Measurements from ENCODE around the gene CPNE7.

CPNE7 gene

GRCh38 chr16:89599902-89600301, 24.3 kb downstream of the CPNE7 start:
- H3K79me2 ChIP-seq (ENCODE audit: low read length) = no peaks in the 10 kb centered on the region
- no peaks in the 10 kb centered on the region for H3K9me3 ChIP-seq (ENCODE audit: insufficient read depth, low read length)
- H3K4me2 ChIP-seq (ENCODE audit: low read length) = no peak overlapping the region
- no peaks in the 10 kb centered on the region for H3K36me3 ChIP-seq (replicated peaks; ENCODE audit: low read depth, low read length)
- H4K20me1 ChIP-seq (ENCODE audit: insufficient read depth, low read length) = no peaks in the 10 kb centered on the region
- H3K27me3 ChIP-seq (ENCODE audit: low read depth, low read length) = no peaks in the 10 kb centered on the region
- no peak overlapping the region; the same call in 1 of the 2 replicates for H2AFZ ChIP-seq (ENCODE audit: low read depth, low read length)
- TF ChIP-seq EZH2phosphoT487 (IDR thresholded peaks at IDR 0.05; ENCODE audit: low read depth) (no peak), CTCF (IDR thresholded peaks at IDR 0.05; ENCODE audit: low read depth, low read length) (no peak)
- H3K4me3 ChIP-seq (ENCODE audit: low read length) = no peak overlapping the region
- no peak overlapping the region for H3K27ac ChIP-seq (ENCODE audit: low read length)
- no peak overlapping the region for H3K9ac ChIP-seq (ENCODE audit: low read length)
- peaks cover 3% of the 10 kb centered on the region; the same call in 1 of the 2 replicates for H3K4me1 ChIP-seq (ENCODE audit: low read length)

- Histone ChIP-seq H2AFZ (ENCODE audit: low read depth, low read length) (no peak overlapping the region; the same call in 1 of the 2 replicates), H3K9me3 (ENCODE audit: insufficient read depth, low read length) (no peaks in the 10 kb centered on the region), H3K4me1 (ENCODE audit: low read length) (peaks cover 3% of the 10 kb centered on the region; the same call in 1 of the 2 replicates), H3K27ac (ENCODE audit: low read length) (no peak overlapping the region), H3K9ac (ENCODE audit: low read length) (no peak overlapping the region), H3K4me2 (ENCODE audit: low read length) (no peak overlapping the region), H3K79me2 (ENCODE audit: low read length) (no peaks in the 10 kb centered on the region), H3K27me3 (ENCODE audit: low read depth, low read length) (no peaks in the 10 kb centered on the region), H3K36me3 (replicated peaks; ENCODE audit: low read depth, low read length) (no peaks in the 10 kb centered on the region), H4K20me1 (ENCODE audit: insufficient read depth, low read length) (no peaks in the 10 kb centered on the region), H3K4me3 (ENCODE audit: low read length) (no peak overlapping the region)
- no peak for TF ChIP-seq EZH2phosphoT487 (IDR thresholded peaks at IDR 0.05; ENCODE audit: low read depth)
- TF ChIP-seq CTCF (IDR thresholded peaks at IDR 0.05; ENCODE audit: low read depth, low read length) = no peak
Measured at GRCh38 chr16:89600427-89600826, 24.9 kb downstream of the CPNE7 start.

GRCh38 chr16:89600956-89601355, 25.4 kb downstream of the CPNE7 start:
- Histone ChIP-seq H3K27me3 (ENCODE audit: low read depth, low read length) (no peaks in the 10 kb centered on the region), H3K4me1 (ENCODE audit: low read length) (peaks cover 3% of the 10 kb centered on the region; the same call in 1 of the 2 replicates), H3K9me3 (ENCODE audit: insufficient read depth, low read length) (no peaks in the 10 kb centered on the region), H3K9ac (ENCODE audit: low read length) (no peak overlapping the region), H3K36me3 (replicated peaks; ENCODE audit: low read depth, low read length) (no peaks in the 10 kb centered on the region), H2AFZ (ENCODE audit: low read depth, low read length) (no peak overlapping the region), H4K20me1 (ENCODE audit: insufficient read depth, low read length) (no peaks in the 10 kb centered on the region), H3K4me2 (ENCODE audit: low read length) (no peak overlapping the region), H3K27ac (ENCODE audit: low read length) (no peak overlapping the region), H3K79me2 (ENCODE audit: low read length) (no peaks in the 10 kb centered on the region), H3K4me3 (ENCODE audit: low read length) (no peak overlapping the region)
- TF ChIP-seq CTCF (IDR thresholded peaks at IDR 0.05; ENCODE audit: low read depth, low read length) = no peak
- TF ChIP-seq EZH2phosphoT487 (IDR thresholded peaks at IDR 0.05; ENCODE audit: low read depth) = no peak

GRCh38 chr16:89601906-89602272, 26.3 kb downstream of the CPNE7 start:
- H3K27ac ChIP-seq (ENCODE audit: low read length) = no peak overlapping the region
- no peaks in the 10 kb centered on the region for H3K36me3 ChIP-seq (replicated peaks; ENCODE audit: low read depth, low read length)
- no peak overlapping the region for H3K4me2 ChIP-seq (ENCODE audit: low read length)
- TF ChIP-seq CTCF (IDR thresholded peaks at IDR 0.05; ENCODE audit: low read depth, low read length) (no peak), EZH2phosphoT487 (IDR thresholded peaks at IDR 0.05; ENCODE audit: low read depth) (no peak)
- H4K20me1 ChIP-seq (ENCODE audit: insufficient read depth, low read length) = no peaks in the 10 kb centered on the region
- no peak overlapping the region for H3K9ac ChIP-seq (ENCODE audit: low read length)
- H3K9me3 ChIP-seq (ENCODE audit: insufficient read depth, low read length) = no peaks in the 10 kb centered on the region
- no peak overlapping the region for H2AFZ ChIP-seq (ENCODE audit: low read depth, low read length)
- H3K4me3 ChIP-seq (ENCODE audit: low read length) = no peak overlapping the region
- H3K27me3 ChIP-seq (ENCODE audit: low read depth, low read length) = no peaks in the 10 kb centered on the region
- H3K4me1 ChIP-seq (ENCODE audit: low read length) = peaks cover 3% of the 10 kb centered on the region; the same call in 1 of the 2 replicates
- no peaks in the 10 kb centered on the region for H3K79me2 ChIP-seq (ENCODE audit: low read length)
